Astrocyte of the hippocampus (primary cell): ENCODE data around the gene CCL4L2.
"Not testable (repeated sequence)": the region's sequence is repeated elsewhere in the genome, so short reads cannot be mapped to it uniquely, and the experiment has no call there.

Experiments
- DNase-seq: peaks from one replicate; pipeline ENCODE4 v3.0.0; 2011; ENCODE audit warnings: low read depth, low spot score

CCL4L2 gene

GRCh38 chr17:36195434-36196130, 15.3 kb upstream of the CCL4L2 start:
- DNase-seq = no peak

- DNase-seq = no peak
Observed at GRCh38 chr17:36196131-36196486, 14.8 kb upstream of the CCL4L2 start.

- DNase-seq = no peak
Observed at GRCh38 chr17:36197387-36197703, 13.5 kb upstream of the CCL4L2 start.

GRCh38 chr17:36198831-36199465, 11.9 kb upstream of the CCL4L2 start:
- no peak for DNase-seq

DNA sequence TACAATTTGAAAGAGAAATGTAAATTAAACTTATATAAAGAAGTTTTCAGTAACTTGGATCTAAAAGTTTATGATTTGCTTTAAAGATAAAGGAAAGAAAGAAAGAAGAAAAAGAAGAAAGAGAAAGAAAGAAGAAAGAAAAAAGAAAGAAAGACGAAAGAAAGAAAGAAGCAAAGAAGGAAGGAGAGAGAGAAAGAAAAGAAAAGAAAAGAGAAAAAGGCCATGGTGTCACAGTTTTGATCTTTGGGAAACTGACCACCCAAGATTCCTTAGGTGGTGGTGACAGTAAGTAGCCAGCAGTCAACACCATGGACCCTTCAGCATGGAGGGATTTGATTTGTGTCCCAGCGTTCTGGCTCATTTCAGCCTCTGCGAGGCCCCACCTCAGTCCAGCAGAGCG, 9.8 kb upstream of the CCL4L2 start:
- DNase-seq = not testable (repeated sequence)

- not testable (repeated sequence) for DNase-seq
Observed at GRCh38 chr17:36201506-36201905, 9.4 kb upstream of the CCL4L2 start.

- no peak for DNase-seq
Observed at GRCh38 chr17:36203335-36203734, 7.5 kb upstream of the CCL4L2 start.

DNA sequence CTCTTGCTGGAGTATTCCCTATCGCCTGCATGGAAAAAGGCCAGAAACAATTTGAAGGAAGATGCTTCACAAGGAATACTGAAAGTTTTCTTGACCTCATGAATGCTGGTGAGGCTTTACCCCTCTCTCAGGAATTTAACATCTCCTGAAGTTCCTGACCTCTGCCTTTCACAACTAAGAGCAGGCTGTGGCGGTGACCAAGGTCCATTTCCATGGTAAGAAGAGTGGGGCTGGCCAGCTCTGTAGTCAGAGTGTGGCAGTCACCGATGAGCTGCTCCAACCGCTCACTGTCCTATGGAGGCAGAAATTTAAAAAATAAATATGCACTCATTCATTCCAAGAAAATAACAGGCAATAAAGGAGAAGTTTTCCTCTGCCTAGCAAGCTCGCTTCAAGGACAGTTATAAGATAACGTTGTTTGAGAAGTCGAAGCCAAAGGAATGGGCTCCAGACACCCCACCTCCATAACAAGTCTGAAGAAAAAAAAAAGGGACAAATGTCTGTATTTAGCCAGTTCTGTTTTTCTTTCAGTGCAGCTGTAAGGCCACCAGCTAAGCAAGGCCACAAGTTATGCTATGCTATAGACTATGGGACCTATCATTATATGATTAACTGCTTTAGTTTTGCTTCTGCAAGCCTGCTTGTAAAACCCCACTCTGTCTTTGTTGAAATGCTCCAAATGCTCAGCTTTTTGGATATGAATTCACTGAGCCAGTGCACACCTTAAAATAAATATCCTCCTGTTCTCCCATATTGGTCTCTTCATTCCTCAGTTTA, 6.0 kb upstream of the CCL4L2 start:
- DNase-seq = no peak

- DNase-seq = no peak
Observed at GRCh38 chr17:36205637-36206485, 5.0 kb upstream of the CCL4L2 start.

DNA sequence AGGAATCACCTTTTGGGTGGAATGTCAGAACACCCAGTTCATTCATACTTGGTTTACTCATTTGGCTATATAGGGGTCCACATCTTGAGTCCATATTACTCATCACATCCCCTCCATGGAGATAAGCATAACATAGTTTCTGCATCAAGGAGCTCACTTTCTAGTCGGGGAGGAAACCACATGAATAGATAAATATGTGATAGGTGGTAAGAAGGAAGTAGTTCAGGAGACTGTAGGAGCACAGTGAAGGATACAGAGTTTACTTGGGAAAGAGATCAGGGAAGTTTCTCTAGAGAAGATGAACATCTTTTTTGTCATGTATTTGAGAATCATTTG, 4.4 kb upstream of the CCL4L2 start:
- DNase-seq = not testable (repeated sequence)

DNA sequence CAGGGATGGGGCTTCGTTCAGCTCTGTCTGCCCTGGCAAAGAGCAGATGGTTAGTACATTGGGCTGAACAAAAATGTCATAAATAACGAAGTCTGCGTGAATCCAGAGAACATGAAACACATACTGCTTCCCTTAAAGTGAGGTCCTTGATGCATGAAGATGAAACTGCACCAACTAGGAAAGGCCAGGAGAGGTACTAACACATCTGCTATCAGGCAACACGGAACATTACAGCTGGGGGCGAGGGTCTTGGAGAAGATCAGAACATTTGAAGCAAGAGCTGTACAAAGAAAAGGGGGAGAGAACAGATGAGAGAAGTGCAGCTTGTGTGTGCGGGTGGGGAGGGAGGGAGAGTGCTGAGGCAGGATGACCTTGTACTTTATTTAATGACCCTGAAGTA, 3.5 kb upstream of the CCL4L2 start:
- not testable (repeated sequence) for DNase-seq

GRCh38 chr17:36209575-36209974, 1.3 kb upstream of the CCL4L2 start:
- DNase-seq = no peak

GRCh38 chr17:36211484-36212271, 815 bp downstream of the CCL4L2 start:
- not testable (repeated sequence) for DNase-seq

DNA sequence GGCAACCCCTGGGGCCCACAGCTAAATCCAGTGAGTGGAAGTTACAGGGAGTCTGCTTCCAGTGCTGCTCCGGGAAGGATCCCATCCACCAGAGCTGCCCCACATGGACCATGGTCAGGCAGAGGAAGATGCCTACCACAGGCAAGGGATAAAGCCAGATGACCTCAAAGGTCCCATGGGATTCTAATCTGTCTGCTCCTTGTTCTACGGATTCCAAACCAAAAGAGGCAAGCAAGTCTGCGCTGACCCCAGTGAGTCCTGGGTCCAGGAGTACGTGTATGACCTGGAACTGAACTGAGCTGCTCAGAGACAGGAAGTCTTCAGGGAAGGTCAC, 1.4 kb downstream of the CCL4L2 start:
- DNase-seq = no peak

DNA sequence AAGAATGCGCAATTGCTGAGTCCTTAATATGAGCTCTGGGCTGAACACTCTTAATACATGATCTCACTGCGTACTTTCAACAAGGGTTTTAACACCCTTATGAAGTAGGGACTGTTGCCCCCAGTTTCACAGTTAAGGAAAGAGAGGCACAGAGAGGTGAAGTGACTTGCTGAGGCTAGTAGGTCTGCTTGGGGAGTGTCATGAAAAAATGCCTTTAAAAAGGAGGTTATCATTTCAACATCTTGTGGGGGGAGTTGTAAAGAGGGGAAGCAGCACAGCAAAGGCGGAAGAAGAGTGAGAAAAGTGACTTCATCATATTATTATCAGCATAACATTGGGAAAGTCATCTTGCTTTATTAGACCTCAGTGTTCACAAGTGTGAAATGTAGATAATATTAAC, 2.1 kb downstream of the CCL4L2 start:
- DNase-seq = no peak

DNA sequence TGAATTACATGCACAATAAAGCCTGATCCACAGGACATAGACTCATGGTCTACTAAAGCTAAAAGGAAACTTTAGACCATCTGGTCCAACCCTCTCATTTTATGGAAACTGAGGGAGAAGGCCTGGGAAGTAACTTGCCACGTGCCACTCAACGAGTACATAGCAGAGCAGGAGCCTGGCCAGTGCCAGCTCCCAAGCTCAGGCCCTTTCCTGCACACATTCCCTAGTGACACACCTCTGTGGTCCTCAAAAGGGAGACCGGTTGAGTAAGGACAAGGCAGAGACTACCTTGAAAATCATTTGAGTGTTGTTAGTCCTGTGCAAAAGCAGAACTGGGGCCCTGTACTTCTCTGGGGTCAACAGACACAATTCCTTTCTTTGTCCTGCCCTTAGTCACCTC, 2.8 kb downstream of the CCL4L2 start:
- no peak for DNase-seq

DNA sequence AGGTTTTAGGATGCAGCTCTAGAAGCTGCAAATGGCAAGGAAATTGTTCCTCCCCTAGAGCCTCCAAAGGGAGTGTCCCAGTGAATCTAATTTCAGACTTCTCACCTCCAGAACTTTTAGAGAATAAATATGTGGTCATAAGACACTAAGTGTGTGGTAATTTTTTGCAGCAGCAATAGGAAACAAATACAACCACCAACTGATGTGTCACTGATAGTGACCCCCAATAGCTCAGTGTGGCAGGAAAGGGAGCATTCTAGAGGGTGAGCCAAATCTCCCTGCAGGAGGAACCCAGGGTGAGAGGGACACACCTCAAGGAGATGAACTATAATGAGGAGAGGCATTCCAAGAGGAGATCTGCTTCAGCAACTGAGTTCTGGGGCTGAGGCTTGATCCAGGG, 4.1 kb downstream of the CCL4L2 start:
- DNase-seq = no peak

DNA sequence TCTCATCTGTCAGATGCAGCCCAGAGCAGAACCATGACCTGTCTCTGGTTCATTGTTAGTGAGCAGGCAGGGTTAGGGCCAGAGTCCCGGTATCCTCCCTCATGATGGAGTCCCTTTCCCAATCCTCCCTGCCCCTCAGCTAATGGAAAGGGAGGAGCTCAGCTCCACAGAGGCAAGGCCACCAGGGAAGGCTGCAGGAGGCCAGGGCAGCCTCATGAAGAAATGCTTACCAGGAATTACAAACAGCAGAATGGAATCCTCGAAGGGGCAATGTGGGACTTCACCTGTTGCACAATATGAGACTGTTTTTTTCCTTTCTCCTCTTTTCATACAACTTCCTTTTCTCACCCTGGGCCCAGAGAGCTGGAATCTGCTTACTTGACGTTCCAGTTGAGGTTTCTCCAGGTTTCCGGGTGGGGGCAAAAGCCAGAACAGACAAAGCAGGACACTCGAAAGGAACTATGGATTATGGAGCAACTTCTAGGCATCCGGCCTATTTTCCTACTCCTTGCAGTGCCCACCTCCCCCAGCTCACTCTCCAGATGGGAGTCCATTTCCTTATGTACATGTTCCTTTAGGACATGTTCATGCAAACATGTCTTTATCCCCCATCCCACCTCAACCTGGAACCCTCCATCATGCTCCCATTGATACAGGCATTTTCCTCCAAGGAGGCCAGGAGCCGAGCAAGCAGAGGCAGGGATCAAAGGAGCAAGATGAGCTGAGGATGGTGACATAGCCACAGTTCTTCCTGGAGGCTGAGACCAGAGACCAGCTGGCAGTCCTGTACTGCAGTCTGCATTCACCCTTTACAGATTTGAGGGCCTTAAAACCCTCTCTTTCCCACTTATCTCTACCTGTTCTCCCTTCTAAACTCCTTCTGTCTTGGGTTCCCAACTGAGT, 4.8 kb downstream of the CCL4L2 start:
- not testable (repeated sequence) for DNase-seq

DNA sequence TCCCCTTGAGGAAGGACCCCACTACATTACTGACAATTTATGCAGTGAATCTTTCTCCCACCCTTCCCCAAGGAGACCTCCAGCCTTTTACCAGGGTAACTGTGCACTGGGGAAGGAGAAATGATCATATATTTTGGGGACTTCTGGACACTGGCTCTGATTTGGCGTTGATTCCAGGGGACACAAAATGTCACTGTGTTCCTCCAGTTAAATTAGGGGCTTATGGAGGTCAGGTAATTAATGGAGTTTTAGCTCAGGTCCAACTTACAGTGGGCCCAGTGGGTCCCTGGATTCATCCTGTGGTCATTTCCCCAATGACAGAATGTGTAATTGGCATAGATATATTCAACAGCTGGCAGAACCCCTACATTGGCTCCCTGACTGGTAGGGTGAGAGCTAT, 8.7 kb downstream of the CCL4L2 start:
- not testable (repeated sequence) for DNase-seq
